GM19324 (cell line): ENCODE results near the gene TSPAN17.

Source experiments
- ATAC-seq: cut with Tn5 transposase; IDR thresholded peaks from one replicate; pipeline ENCODE4 v1.9.1; 2021; ENCODE audit warnings: mild to moderate bottlenecking, moderate library complexity; ENCODE audit not compliant: unreplicated experiment, low FRiP score

The TSPAN17 gene

GRCh38 chr5:176620333-176620981, 26.8 kb upstream of the TSPAN17 start:
- no peak for ATAC-seq

- no peak for ATAC-seq
Observed at GRCh38 chr5:176621661-176622079, 25.6 kb upstream of the TSPAN17 start.

DNA sequence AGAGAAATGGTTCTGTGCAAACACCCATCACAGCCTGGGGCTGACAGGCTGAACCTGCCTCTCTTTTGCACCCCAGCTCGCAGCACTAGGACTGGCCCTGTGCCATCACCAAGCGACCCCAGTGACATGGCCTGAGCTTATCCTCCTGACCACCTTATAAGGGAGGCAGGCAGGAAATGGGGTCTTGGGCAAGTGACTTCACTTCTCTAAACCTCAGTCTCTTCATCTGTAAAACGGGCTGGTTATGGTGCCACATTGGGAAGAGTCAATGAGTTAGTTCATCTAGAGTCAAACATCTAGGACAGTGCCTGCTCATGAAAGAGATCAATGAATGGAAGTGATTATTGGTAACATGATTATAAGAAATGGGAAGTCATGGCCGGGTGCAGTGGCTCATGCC, 23.1 kb upstream of the TSPAN17 start:
- ATAC-seq, result no peak

DNA sequence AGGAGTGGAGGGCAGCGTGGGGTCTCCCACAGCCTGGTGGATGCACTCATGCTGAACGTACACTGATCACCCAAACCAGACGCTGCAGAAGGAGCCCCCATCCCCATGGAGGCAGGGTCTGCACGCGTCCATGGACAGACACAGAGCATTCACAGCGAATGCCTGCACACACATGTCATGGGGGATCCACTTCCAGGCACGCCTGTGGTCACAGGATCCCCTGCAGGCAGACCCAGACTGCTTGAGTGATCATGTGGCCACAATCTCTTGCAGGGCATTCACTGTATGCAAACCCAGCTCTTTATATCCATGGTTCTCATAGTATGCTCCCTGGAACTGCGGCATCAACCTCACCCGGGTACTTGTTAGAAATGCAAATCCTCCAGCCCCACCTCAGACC, 22.3 kb upstream of the TSPAN17 start:
- ATAC-seq, result no peak

DNA sequence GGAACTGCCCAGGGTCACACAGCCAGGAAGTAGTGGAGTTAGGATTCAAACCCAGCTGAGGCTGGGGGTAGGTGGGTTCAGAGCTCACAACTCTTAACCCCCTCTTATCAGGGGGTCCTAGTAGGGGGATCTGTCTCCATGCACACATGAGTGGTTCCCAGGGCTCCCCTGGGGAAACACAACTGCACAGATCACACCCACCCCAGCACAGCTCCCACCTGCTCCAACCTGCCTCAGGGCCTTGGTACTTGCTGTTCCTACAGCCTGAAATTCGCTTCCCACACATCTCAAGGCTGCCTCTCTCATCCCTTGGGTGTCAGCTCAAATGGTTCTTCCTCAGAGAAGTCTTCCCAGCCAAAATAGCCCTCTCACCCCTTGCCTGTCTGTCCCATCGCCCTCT, 21.8 kb upstream of the TSPAN17 start:
- ATAC-seq, result no peak

GRCh38 chr5:176625966-176626875, 21.1 kb upstream of the TSPAN17 start:
- ATAC-seq, result no peak

DNA sequence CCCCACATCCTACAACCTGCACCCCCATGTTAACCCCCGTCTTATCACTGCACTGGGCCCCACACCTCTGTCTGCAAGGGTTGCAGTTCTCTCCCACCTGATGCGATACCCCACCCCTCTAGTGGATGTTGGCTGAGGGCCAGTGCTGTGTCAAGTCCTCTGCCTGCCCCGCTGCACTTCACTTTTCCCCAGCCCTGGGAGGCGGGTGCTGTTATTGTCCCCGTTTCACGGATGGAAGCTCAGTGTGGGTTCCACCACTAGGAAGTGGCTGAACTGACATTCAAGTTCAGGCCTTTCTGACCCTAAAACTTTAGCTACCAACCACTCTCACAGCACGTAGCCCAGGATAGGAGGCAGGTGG, 20.4 kb upstream of the TSPAN17 start:
- ATAC-seq, result no peak

- no peak for ATAC-seq
Observed at GRCh38 chr5:176627582-176627981, 19.7 kb upstream of the TSPAN17 start.

DNA sequence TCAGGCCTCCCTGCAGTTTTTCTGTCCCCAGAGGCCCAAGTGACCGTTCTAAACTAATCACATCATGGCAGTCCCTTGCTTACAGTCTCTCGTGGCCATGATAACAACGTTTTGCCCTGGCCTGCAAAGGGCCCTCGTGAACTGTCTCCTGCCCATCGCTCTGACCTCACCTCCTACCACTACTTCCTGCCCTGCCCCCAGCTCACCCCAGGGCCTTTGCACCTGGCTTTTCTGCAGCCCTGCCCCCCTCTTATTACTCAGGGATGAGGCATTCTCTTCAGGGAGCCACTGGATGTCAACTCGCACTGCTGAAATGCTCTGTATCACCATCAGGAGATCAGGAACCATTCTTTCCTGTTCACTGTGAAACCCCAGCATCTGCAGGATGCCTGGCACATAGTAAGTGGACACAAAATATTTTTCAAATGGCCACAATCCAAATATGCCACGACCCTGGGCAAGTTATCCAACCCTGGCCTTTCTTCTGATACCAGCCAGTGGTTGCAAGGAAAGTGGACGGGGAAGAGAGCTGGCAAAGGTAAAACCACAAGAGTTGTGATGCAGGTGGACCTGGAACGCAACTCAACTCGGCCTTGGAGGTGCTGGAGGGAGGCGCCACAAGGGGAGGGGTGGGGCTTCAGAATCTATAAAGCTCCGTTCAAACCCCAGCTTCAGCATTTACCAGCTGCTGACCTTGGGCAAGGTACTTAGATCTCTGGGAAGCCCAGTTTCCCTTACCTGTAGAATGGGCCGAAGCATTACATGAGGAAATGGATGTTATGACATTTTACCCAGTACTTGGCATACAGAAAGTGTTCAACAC, 18.7 kb upstream of the TSPAN17 start:
- no peak for ATAC-seq

DNA sequence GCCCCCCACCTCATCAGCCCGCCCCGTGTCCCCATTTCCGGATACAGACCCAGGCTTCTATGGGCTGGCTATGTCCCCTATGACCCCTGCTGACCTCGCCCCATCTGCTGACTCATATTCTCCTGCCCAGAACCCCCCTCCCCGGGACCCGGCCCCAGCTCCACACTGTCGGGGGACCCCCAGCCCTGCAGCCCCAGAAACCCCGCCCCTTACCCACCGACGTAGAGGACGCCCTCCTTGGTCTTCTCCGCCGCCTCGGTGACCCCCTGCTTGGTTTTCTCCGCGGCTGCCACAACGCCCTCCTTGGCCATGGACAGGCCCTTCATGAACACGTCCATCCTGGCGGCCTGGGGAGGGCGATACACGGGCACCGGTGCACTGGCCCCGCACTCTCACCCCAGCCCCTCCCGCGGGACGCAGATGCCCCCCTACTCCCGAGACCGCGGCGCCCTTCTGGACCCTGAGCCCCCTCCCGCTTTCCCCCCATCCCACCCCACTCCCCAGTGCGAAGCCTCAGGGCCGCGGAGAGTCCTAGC, 17.9 kb upstream of the TSPAN17 start:
- no peak for ATAC-seq

- ATAC-seq, result no peak
Observed at GRCh38 chr5:176629853-176630680, 17.2 kb upstream of the TSPAN17 start, which contains the start of the genes EIF4E1B and SNCB. Gene EIF4E1B, plus strand, starts transcription at chr5:176630675. Its CDS starts 12,113 bp downstream, at chr5:176642788. Gene SNCB, minus strand, starts transcription at chr5:176630534. Its CDS starts 880 bp downstream, at chr5:176629654.

DNA sequence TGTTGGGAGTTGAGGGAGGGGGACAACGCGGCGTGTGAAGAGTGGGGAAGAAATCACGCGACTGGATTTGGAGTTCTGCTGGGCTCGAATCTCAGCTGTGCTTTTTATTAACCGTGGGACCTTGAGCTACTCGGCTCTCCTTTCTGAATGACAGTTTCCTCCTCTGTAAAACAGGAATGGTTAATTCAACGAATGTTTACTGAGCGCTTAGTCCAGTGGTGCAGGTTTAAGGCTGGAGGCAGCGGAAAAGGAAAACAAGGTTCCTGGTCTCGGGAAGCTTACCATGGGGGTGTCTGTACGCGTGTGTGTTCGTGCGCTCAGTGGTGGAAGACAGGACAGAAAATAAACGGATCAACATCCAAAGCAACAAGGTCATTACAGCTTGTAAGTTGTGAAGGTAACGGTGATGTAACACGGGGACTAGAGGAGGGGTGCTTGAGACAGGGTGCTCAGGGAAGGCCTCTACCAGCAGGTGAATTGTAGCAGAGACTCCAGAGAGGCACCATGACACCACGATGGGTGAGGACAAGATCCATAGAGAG, 16.5 kb upstream of the TSPAN17 start:
- ATAC-seq, result no peak

DNA sequence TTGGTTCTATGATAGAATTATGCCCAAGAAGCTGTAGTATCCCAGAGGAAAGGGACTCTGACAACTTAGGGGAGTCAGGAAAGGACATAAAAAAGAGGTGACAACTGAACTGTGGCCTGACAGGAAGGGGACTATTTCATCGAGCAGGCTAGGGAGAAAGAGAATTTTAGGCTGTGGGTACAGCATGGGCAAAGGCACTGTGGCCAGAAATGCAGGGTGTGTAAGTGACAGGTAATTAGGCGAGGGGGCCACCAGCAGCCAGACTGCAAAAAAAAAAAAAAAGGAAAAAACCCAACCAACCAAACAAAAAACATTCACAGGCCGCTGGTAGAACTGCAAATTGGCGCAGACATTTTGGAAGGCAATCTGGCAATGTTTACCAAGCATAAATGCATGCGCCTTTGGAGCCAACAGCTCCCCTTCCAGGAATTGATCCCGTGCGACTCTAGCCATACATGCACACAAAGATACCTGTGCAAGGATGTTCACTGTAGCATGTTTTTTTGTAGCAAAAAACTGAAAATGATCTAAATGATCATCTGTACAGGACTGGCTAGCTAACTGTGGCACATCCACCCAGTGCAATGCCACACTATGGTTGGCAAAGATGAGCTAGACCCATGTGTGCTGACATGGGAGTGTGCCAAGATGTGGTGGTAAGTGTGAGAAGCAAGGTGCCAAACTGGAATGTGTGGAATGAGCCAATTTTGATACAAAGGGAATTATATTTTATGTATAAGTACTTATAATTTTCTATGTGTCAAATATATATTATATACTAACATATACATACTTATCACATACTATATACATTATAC, 15.7 kb upstream of the TSPAN17 start:
- ATAC-seq, result no peak

DNA sequence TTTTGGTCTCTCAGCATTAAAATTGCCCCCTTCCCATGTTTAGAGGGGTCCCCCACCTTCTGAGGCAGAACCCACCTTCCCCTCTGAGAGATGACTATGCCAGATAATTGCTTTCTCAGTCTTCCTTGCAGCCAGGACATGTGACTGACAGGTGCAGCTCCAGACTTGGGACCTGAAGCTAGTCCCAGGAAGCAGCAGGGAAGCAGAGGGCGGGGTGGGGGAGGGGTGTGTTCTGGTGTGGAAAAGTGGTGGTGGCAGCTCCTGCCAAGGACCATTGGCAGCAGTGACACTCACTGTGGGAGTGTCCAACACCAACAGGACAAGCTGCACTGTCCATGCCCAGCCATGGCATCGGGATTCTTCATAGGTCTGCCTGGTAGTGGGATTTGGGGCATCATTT, 14.5 kb upstream of the TSPAN17 start:
- no peak for ATAC-seq

DNA sequence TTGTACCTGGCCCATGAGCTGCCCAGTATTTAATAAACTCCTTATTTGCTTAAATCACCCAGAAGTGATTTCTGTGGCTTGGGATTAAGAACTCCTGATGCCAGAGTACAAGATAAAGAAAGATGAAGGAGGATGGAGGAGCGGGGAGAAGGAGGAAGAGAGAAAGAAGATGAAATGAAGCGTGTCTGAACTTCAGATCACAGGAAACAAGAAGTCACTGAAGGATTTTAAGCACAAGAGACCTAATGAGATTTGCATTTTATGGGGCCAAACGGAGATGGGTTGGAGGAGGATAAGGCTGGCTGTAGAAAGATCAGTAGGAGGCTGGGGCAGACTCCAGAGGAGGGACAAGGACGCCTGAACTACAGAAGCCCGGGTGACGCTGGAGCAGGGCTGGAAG, 13.7 kb upstream of the TSPAN17 start:
- ATAC-seq, result no peak

GRCh38 chr5:176636426-176636825, 10.9 kb upstream of the TSPAN17 start:
- no peak for ATAC-seq

- no peak for ATAC-seq
Observed at GRCh38 chr5:176637556-176637955, 9.7 kb upstream of the TSPAN17 start.

DNA sequence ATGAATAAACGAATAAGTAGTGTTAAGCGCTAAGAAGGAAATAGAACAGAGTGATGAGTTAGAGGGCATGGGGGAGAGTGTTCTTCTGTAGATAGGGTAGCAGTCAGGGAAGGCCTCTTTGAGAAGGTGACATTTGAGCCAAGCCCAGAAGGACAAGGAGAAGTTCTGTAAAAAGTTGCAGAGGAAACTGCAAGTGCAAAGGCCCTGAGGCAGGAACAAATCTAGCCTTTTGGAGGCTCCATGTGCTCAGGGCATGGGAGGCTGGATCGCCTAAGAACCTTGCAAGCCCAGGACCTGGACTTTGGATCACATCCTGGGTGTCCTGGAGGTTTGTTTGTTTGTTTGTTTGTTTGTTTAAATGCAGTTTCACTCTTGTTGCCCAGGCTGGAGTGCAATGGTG, 8.8 kb upstream of the TSPAN17 start:
- ATAC-seq, result no peak

GRCh38 chr5:176639208-176639607, 8.1 kb upstream of the TSPAN17 start:
- no peak for ATAC-seq
